Cortex of kidney (tissue), 1 donor: ENCODE measurements around the gene PABPC3.

Source experiments
- DNase-seq: peaks from one replicate; lab custom pipeline; 2025; lab: John Stamatoyannopoulos, UW

Gene PABPC3

GRCh38 chr13:25112695-25113255 is 16.8 kb downstream of the PABPC3 start:
- no peak for DNase-seq

- DNase-seq = no peak
Observed at GRCh38 chr13:25114220-25114619, 18.3 kb downstream of the PABPC3 start.

GRCh38 chr13:25116044-25116443 is 20.1 kb downstream of the PABPC3 start:
- DNase-seq = no peak

- DNase-seq = no peak
Observed at GRCh38 chr13:25117312-25117711, 21.4 kb downstream of the PABPC3 start.

GRCh38 chr13:25118378-25118905 is 22.5 kb downstream of the PABPC3 start:
- no peak for DNase-seq

- DNase-seq = no peak
Observed at GRCh38 chr13:25130944-25131343, 35.0 kb downstream of the PABPC3 start.

- DNase-seq = no peak
Observed at GRCh38 chr13:25131881-25132420, 36.0 kb downstream of the PABPC3 start.

- no peak for DNase-seq
Observed at GRCh38 chr13:25132751-25133390, 36.9 kb downstream of the PABPC3 start.

- no peak for DNase-seq
Observed at GRCh38 chr13:25135896-25136295, 40.0 kb downstream of the PABPC3 start.

GRCh38 chr13:25136880-25137787 is 41.2 kb downstream of the PABPC3 start:
- no peak for DNase-seq

GRCh38 chr13:25137788-25138115 is 41.8 kb downstream of the PABPC3 start:
- no peak for DNase-seq

GRCh38 chr13:25141042-25141441 is 45.1 kb downstream of the PABPC3 start:
- DNase-seq = no peak

GRCh38 chr13:25143706-25144105 is 47.8 kb downstream of the PABPC3 start:
- DNase-seq = no peak

GRCh38 chr13:25147638-25148401 is 51.9 kb downstream of the PABPC3 start:
- no peak for DNase-seq

GRCh38 chr13:25148402-25148771 is 52.5 kb downstream of the PABPC3 start:
- DNase-seq = no peak
